ENCODE data around the gene KCNC3.

The KCNC3 gene

DNA sequence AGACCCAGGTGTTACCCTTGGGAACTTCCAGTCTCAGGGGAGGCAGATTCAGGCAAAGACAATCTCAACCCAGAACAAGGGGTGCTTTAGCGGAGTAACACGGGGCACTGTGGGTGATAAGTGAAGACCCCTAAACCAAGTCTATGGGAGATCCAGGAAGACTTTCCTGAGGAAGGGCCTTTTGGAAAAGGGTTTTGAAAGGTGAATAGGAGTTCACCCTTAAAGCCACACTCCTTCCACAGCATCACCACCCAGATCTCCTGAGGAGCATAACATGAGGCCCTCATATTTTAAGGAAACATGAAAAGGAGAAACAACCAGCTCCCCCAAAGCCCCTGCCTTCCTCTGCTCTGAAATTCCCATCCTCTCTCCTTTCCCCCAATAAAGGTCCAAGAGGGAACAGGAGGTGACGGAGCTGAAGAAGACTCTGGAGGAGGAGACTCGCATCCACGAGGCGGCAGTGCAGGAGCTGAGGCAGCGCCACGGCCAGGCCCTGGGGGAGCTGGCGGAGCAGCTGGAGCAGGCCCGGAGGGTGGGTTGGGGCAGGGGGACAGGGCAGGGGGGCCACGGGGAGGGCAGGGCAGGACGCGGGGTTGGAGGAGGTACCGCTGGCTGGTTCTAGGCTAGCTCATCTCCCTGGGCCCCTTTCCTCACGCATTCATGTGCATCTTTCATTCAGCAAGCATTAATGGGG lies 52.7 kb downstream of the KCNC3 start:
- DNase-seq (ENCODE audit: low read depth in 2 of 2), result no peak

GRCh38 chr19:50275577-50276368 lies 53.4 kb downstream of the KCNC3 start:
- no peak for DNase-seq (ENCODE audit: low read depth in 2 of 2)

- DNase-seq (ENCODE audit: low read depth in 2 of 2), result no peak
These were observed 55.4 kb downstream of the KCNC3 start for GRCh38 chr19:50273821-50274220.

DNA sequence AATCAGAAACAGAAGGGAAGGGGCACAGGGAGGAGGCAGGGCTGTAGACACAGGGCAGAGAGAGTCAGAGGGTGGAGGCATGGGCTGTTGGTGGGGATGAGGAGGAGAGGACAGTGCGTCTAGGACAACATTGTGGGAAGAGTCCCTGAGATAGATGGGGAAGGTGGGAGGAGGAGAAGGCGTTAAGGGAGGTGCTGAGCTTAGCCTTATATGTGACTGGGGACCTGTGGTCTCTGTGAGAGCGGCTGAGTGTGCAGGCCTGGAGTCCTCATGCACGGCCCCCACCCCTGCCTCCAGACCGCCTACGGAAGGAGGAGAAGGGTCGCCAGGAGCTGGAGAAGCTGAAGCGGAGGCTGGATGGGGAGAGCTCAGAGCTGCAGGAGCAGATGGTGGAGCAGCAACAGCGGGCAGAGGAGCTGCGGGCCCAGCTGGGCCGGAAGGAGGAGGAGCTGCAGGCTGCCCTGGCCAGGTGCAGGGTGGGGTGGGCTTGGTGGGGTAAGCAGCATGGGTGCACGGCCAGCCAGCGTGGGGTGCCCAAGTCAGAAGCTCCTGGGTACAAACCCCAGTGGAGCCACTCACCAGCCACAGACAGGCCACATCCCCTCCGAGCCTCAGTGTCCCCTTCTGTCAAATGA lies 56.8 kb downstream of the KCNC3 start:
- no peak for DNase-seq (ENCODE audit: low read depth in 2 of 2)

GRCh38 chr19:50269653-50270052 lies 59.5 kb downstream of the KCNC3 start:
- DNase-seq (ENCODE audit: low read depth in 2 of 2), result no peak

DNA sequence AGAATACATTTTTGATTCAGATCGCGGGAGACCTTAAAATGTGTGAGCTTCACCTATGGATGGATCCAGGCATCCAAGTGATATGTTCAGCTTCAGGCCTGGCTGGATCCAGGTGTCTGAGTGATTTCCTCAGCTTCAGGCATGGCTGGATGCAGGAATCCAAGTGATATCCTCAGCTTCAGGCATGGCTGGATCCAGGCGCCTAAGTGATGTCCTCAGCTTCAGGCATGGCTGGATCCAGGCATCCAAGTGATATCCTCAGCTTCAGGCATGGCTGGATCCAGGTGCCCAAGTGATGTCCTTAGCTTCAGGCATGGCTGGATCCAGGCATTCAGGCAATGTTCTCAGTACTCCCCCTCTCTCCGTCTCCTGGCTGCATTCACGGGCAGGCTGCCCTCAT lies 60.7 kb downstream of the KCNC3 start:
- DNase-seq (ENCODE audit: low read depth in 2 of 2), result no peak

- no peak for DNase-seq (ENCODE audit: low read depth in 2 of 2)
These were observed 61.1 kb downstream of the KCNC3 start for GRCh38 chr19:50268041-50268440.

- peak; percentile 19 to 61 for DNase-seq (ENCODE audit: low read depth in 2 of 2)
These were observed 62.3 kb downstream of the KCNC3 start for GRCh38 chr19:50266896-50267295.

GRCh38 chr19:50266041-50266440 lies 63.1 kb downstream of the KCNC3 start:
- no peak for DNase-seq (ENCODE audit: low read depth in 2 of 2)

- no peak for DNase-seq (ENCODE audit: low read depth in 2 of 2)
These were observed 64.5 kb downstream of the KCNC3 start for GRCh38 chr19:50264483-50265186.

GRCh38 chr19:50263176-50263575 lies 66.0 kb downstream of the KCNC3 start:
- no peak for DNase-seq (ENCODE audit: low read depth in 2 of 2)
